IMR-90 (cell line): ENCODE data around the gene FAM76A. TPM values are rescaled to one million over a fixed set of nuclear protein-coding genes. Genes with fewer than 3 reads are reported as not detected.

Experiments
- ATAC-seq: fragments of 200-7000 bp; cut with Tn5 transposase; 2 replicates; pipeline ENCODE4 v1.9.1; 2020; ENCODE audit warnings: low read depth, mild to moderate bottlenecking, moderate library complexity
- BruUV-seq: library from RNA; stranded (reverse); fragments of 400-500 nt; replicated peaks from 2 replicates; lab custom pipeline; 2021; lab: Mats Ljungman, UMichigan
- CTCF ChIA-PET: fragments of 300-600 bp; formaldehyde crosslinking; extraction: SDS; loops from one replicate; lab custom pipeline; 2021; ENCODE audit warnings: antibody characterized with exemption; lab: Yijun Ruan, JAX
- POLR2A ChIA-PET: fragments of 300-600 bp; sonication (Branson Sonifier 250); formaldehyde crosslinking; loops from one replicate; lab custom pipeline; 2022; ENCODE audit warnings: antibody characterized with exemption; ENCODE audit not compliant: unreplicated experiment; lab: Charles Lee
- DNase-seq: peaks from one replicate; pipeline ENCODE4 v3.0.0; 2013
- H2AFZ ChIP-seq: replicated peaks from 2 replicates; pipeline ENCODE3; 2013; ENCODE audit warnings: low read length, mild to moderate bottlenecking; ENCODE audit not compliant: poor library complexity
- H2AK5ac ChIP-seq: 2 replicates; pipeline ENCODE4 v1.6.1; 2013; ENCODE audit warnings: low read depth, low read length, inconsistent platforms
- H2AK9ac ChIP-seq: replicated peaks from 2 replicates; pipeline ENCODE3; 2013; ENCODE audit warnings: mild to moderate bottlenecking, low read depth, low read length, moderate library complexity; ENCODE audit not compliant: poor library complexity
- H2BK120ac ChIP-seq: 2 replicates; pipeline ENCODE4 v1.6.1; 2013; ENCODE audit warnings: low read depth, low read length, inconsistent platforms
- H2BK15ac ChIP-seq: 3 replicates; pipeline ENCODE4 v1.6.1; 2013; ENCODE audit warnings: low read depth, low read length, inconsistent platforms
- H2BK20ac ChIP-seq: 2 replicates; pipeline ENCODE4 v1.6.1; 2013; ENCODE audit warnings: low read depth, mild to moderate bottlenecking, inconsistent platforms, low read length, moderate library complexity
- H2BK5ac ChIP-seq: 2 replicates; pipeline ENCODE4 v1.6.1; 2013; ENCODE audit warnings: mild to moderate bottlenecking, low read depth, low read length, inconsistent platforms; ENCODE audit not compliant: poor library complexity, severe bottlenecking
- H3K14ac ChIP-seq: replicated peaks from 2 replicates; pipeline ENCODE4 v1.6.1; 2013; ENCODE audit warnings: low read depth, low read length, inconsistent platforms
- H3K18ac ChIP-seq: 2 replicates; pipeline ENCODE4 v1.6.1; 2013; ENCODE audit warnings: low read depth, low read length, control low read depth
- H3K23ac ChIP-seq: 2 replicates; pipeline ENCODE4 v1.6.1; 2013; ENCODE audit warnings: low read depth, low read length, inconsistent platforms
- H3K27ac ChIP-seq: 2 replicates; pipeline ENCODE4 v1.5.1; 2013; ENCODE audit warnings: mild to moderate bottlenecking, control low read depth, low read length; ENCODE audit not compliant: insufficient read depth
- H3K27me3 ChIP-seq: 2 replicates; pipeline ENCODE4 v1.6.1; 2013; ENCODE audit warnings: low read length; ENCODE audit not compliant: control insufficient read depth, insufficient read depth
- H3K36me3 ChIP-seq: 2 replicates; pipeline ENCODE4 v1.6.1; 2013; ENCODE audit warnings: low read length, mixed read lengths; ENCODE audit not compliant: control insufficient read depth, insufficient read depth
- H3K4ac ChIP-seq: 2 replicates; pipeline ENCODE4 v1.6.1; 2013; ENCODE audit warnings: low read depth, low read length, inconsistent platforms
- H3K4me1 ChIP-seq: 2 replicates; pipeline ENCODE4 v1.6.1; 2013; ENCODE audit warnings: low read length, mixed read lengths; ENCODE audit not compliant: control insufficient read depth, insufficient read depth
- H3K4me2 ChIP-seq: 2 replicates; pipeline ENCODE4 v1.6.1; 2013; ENCODE audit warnings: low read depth, mild to moderate bottlenecking, control low read depth, low read length, moderate library complexity
- H3K4me3 ChIP-seq: 2 replicates; pipeline ENCODE4 v1.5.1; 2013; ENCODE audit warnings: low read depth, mild to moderate bottlenecking, control low read depth, low read length, moderate library complexity; ENCODE audit not compliant: insufficient read depth
- H3K56ac ChIP-seq: 2 replicates; pipeline ENCODE4 v1.6.1; 2013; ENCODE audit warnings: low read length, inconsistent platforms; ENCODE audit not compliant: insufficient read depth; ENCODE audit errors: extremely low read depth
- H3K79me1 ChIP-seq, 2 experiments: 2 replicates each; pipeline ENCODE4 v1.6.1; 2013; ENCODE audit warnings: low read length in 2 of 2, inconsistent platforms in 1 of 2, low read depth in 1 of 2
- H3K9ac ChIP-seq: 2 replicates; pipeline ENCODE4 v1.6.1; 2013; ENCODE audit warnings: low read depth, low read length, control low read depth
- H3K9me1 ChIP-seq: 2 replicates; pipeline ENCODE4 v1.6.1; 2013; ENCODE audit warnings: low read length, inconsistent platforms; ENCODE audit not compliant: insufficient read depth
- H3K9me3 ChIP-seq: 2 replicates; pipeline ENCODE4 v1.6.1; 2013; ENCODE audit warnings: low read length; ENCODE audit not compliant: control insufficient read depth, insufficient read depth
- H4K20me1 ChIP-seq: 2 replicates; pipeline ENCODE4 v1.6.1; 2013; ENCODE audit warnings: low read length, inconsistent platforms; ENCODE audit not compliant: insufficient read depth
- H4K5ac ChIP-seq: 2 replicates; pipeline ENCODE4 v1.6.1; 2013; ENCODE audit warnings: mild to moderate bottlenecking, low read depth, low read length, control low read depth
- H4K8ac ChIP-seq, 2 experiments: 2 replicates each; pipeline ENCODE4 v1.6.1; 2013; ENCODE audit warnings: low read depth in 2 of 2, low read length in 2 of 2, control low read depth in 1 of 2, inconsistent platforms in 1 of 2
- H4K91ac ChIP-seq: 2 replicates; pipeline ENCODE4 v1.6.1; 2013; ENCODE audit warnings: low read depth, low read length, inconsistent platforms; ENCODE audit not compliant: insufficient read depth
- BHLHE40 ChIP-seq: fragments of 150-350 bp; IDR thresholded peaks from 2 replicates; pipeline ENCODE4 v1.6.1; 2016; ENCODE audit warnings: mild to moderate bottlenecking, low read depth, low read length
- CEBPB ChIP-seq: IDR thresholded peaks from 2 replicates; pipeline ENCODE4 v1.6.1; 2012; ENCODE audit warnings: low read depth, low read length, improper control_type of control experiment
- CHD1 ChIP-seq: IDR thresholded peaks from 2 replicates; pipeline ENCODE4 v1.6.1; 2012; ENCODE audit warnings: low read depth, low read length, improper control_type of control experiment
- CTCF ChIP-seq: conservative IDR thresholded peaks from 2 replicates; pipeline ENCODE4 v1.5.1; 2012; ENCODE audit warnings: mild to moderate bottlenecking, low read depth, low read length, improper control_type of control experiment
- ELK1 ChIP-seq: fragments of 150-350 bp; IDR thresholded peaks from 2 replicates; pipeline ENCODE4 v1.6.1; 2016; ENCODE audit warnings: low read depth, mild to moderate bottlenecking, low read length, moderate library complexity, borderline replicate concordance
- FOS ChIP-seq: fragments of 150-350 bp; IDR thresholded peaks from 2 replicates; pipeline ENCODE4 v1.6.1; 2016; ENCODE audit warnings: low read depth, low read length
- MAFK ChIP-seq: IDR thresholded peaks from 2 replicates; pipeline ENCODE4 v1.6.1; 2012; ENCODE audit warnings: low read depth, low read length, improper control_type of control experiment
- MAZ ChIP-seq: IDR thresholded peaks from 2 replicates; pipeline ENCODE4 v1.6.1; 2012; ENCODE audit warnings: low read depth, mild to moderate bottlenecking, low read length, improper control_type of control experiment, moderate library complexity, borderline replicate concordance
- MXI1 ChIP-seq: IDR thresholded peaks from 2 replicates; pipeline ENCODE4 v1.6.1; 2012; ENCODE audit warnings: low read depth, mild to moderate bottlenecking, low read length, moderate library complexity, borderline replicate concordance
- NFE2L2 ChIP-seq: fragments of 150-350 bp; IDR thresholded peaks from 2 replicates; pipeline ENCODE4 v1.6.1; 2016; ENCODE audit warnings: low read depth, mild to moderate bottlenecking, low read length
- POLR2A ChIP-seq: IDR thresholded peaks from 2 replicates; pipeline ENCODE4 v1.6.1; 2012; ENCODE audit warnings: mild to moderate bottlenecking, low read depth, low read length
- RAD21 ChIP-seq: IDR thresholded peaks from 2 replicates; pipeline ENCODE4 v1.6.1; 2012; ENCODE audit warnings: low read length, improper control_type of control experiment
- RCOR1 ChIP-seq: IDR thresholded peaks from 2 replicates; pipeline ENCODE4 v1.6.1; 2012; ENCODE audit warnings: mild to moderate bottlenecking, low read length, improper control_type of control experiment; ENCODE audit not compliant: insufficient replicate concordance
- RFX5 ChIP-seq: IDR thresholded peaks from 2 replicates; pipeline ENCODE4 v1.8.0; 2012; ENCODE audit warnings: low read depth, mild to moderate bottlenecking, low read length, moderate library complexity
- SMC3 ChIP-seq: fragments of 150-350 bp; IDR thresholded peaks from 2 replicates; pipeline ENCODE4 v1.6.1; 2016; ENCODE audit warnings: low read depth, mild to moderate bottlenecking, antibody characterized with exemption, low read length, moderate library complexity
- USF2 ChIP-seq: fragments of 150-350 bp; IDR thresholded peaks from 2 replicates; pipeline ENCODE4 v1.6.1; 2017; ENCODE audit warnings: mild to moderate bottlenecking, antibody characterized with exemption, low read length, low read depth
- WGBS, 2 experiments: methylation state at CpG; one replicate each; pipeline versions ENCODE4 v1.1.5 to v1.1.7; 2013; ENCODE audit warnings: missing lambda C conversion rate in 2 of 2; ENCODE audit not compliant: insufficient read length in 1 of 2; ENCODE audit errors: extremely low coverage in 2 of 2; 5-methylcytosine and 5-hydroxymethylcytosine counted together
- dilution Hi-C: fragments of 300-500 bp; cut with HindIII; formaldehyde crosslinking; loops from one replicate; pipeline ENCODE4 v1.14.3; 2018; ENCODE audit warnings: low sequenced_read_pairs; ENCODE audit not compliant: unreplicated experiment
- in situ Hi-C: fragments of 300-500 bp; cut with MboI; formaldehyde crosslinking; loops from 3 replicates; pipeline ENCODE4 v1.14.3; 2019; ENCODE audit warnings: low sequenced_read_pairs, inconsistent platforms, mixed read lengths
- intact Hi-C: fragments of 100-400 bp; cut with micrococcal nuclease; formaldehyde crosslinking; loops from 2 replicates; pipeline ENCODE4 v1.10.0; 2022
- polyA plus RNA-seq, 3 experiments: library from polyadenylated mRNA; depleted of rRNA; stranded (reverse); fragments of >200 nt; gene quantifications; 2 replicates each; pipeline ENCODE4 v1.2.3, GENCODE V29; 2012; ENCODE audit warnings: low replicate concordance in 1 of 3
- total RNA-seq: library from RNA; depleted of rRNA; stranded (reverse); fragments of >200 nt; gene quantifications from 2 replicates; pipeline ENCODE4 v1.2.3, GENCODE V29; 2012

The FAM76A gene
- total and polyA plus RNA-seq, 2 of the 4 experiments (the other 2 are of a cell fraction), result 2.3 to 10.0 TPM

GRCh38 chr1:27755286-27755685 lies 29.5 kb downstream of the FAM76A start:
- no peak overlapping the region for H2BK20ac ChIP-seq
- no peak overlapping the region for H2AFZ ChIP-seq
- H4K91ac ChIP-seq, result no peak overlapping the region
- no TSS peak for BruUV-seq
- no peak overlapping the region for H2BK120ac ChIP-seq
- DNase-seq (no peak), ATAC-seq (no peak)
- dilution Hi-C loops (no loop called here), in situ Hi-C loops (no loop called here), intact Hi-C loops (no loop called here)
- H4K8ac ChIP-seq, result no peak overlapping the region
- POLR2A ChIA-PET, result no interaction called here
- H3K23ac ChIP-seq, result no peak overlapping the region
- peaks cover 7% of the 10 kb centered on the region for H3K4me1 ChIP-seq
- no peak overlapping the region for H2AK5ac ChIP-seq
- H4K5ac ChIP-seq, result no peak overlapping the region
- H3K4ac ChIP-seq, result no peak overlapping the region
- no peak overlapping the region for H3K4me2 ChIP-seq
- no peak overlapping the region for H3K14ac ChIP-seq
- 100% methylated on average over 1 of the region's 1 CpG; no CpG with 5 or more reads in 1 of the 2 experiments for WGBS, 2 experiments
- H3K9me1 ChIP-seq, result 0 out of 2 replicates have a peak, but pooled peaks cover 3% of the 10 kb centered on the region
- no peaks in the 10 kb centered on the region for H3K27me3 ChIP-seq
- CTCF ChIA-PET, result no interaction called here
- no peak overlapping the region for H3K9ac ChIP-seq
- no peak overlapping the region for H3K27ac ChIP-seq
- no peak overlapping the region for H3K56ac ChIP-seq
- H3K36me3 ChIP-seq, result peaks cover 16% of the 10 kb centered on the region
- no peak overlapping the region for H2BK15ac ChIP-seq
- H4K20me1 ChIP-seq, result no peaks in the 10 kb centered on the region
- peaks cover 0 to 4% of the 10 kb centered on the region in 2 experiments; a peak in 1 of 4 replicates for H3K79me1 ChIP-seq
- H3K4me3 ChIP-seq, result no peak overlapping the region
- H3K18ac ChIP-seq, result no peak overlapping the region
- H2AK9ac ChIP-seq, result no peak overlapping the region
- H3K9me3 ChIP-seq, result no peaks in the 10 kb centered on the region
- TF ChIP-seq POLR2A, result no peak
- TF ChIP-seq CEBPB, result no peak
- TF ChIP-seq BHLHE40, result no peak
- no peak for TF ChIP-seq RFX5
- no peak for TF ChIP-seq USF2
- no peak for TF ChIP-seq FOS
- no peak for TF ChIP-seq RAD21
- TF ChIP-seq RCOR1, result no peak
- no peak for TF ChIP-seq SMC3
- TF ChIP-seq MAZ, result no peak
- TF ChIP-seq CTCF, result no peak
- no peak for TF ChIP-seq CHD1
- no peak for TF ChIP-seq MXI1
- no peak for TF ChIP-seq ELK1
- TF ChIP-seq MAFK, result no peak
- no peak for TF ChIP-seq NFE2L2
- no peak overlapping the region for H2BK5ac ChIP-seq
